WTC11 (cell line): Measurements from ENCODE around the gene CLIC1. TPM values are rescaled to one million over a fixed set of nuclear protein-coding genes. Genes with fewer than 3 reads are reported as not detected.

Experiments
- ATAC-seq: fragments of 200-7000 bp; cut with Tn5 transposase; 2 replicates; pipeline ENCODE4 v1.10.0; 2021; ENCODE audit warnings: mild to moderate bottlenecking, moderate library complexity
- CTCF ChIA-PET: fragments of 300-600 bp; sonication (Branson Sonifier 250); formaldehyde crosslinking; loops from one replicate; lab custom pipeline; 2021; ENCODE audit warnings: antibody characterized with exemption; lab: Charles Lee
- POLR2A ChIA-PET: fragments of 350-600 bp; sonication (Branson Sonifier 250); formaldehyde crosslinking; loops from one replicate; lab custom pipeline; 2021; ENCODE audit warnings: antibody characterized with exemption; lab: Charles Lee
- DNase-seq: peaks from one replicate; pipeline ENCODE4 v3.0.0; 2021; ENCODE audit warnings: low spot score
- H3K27ac Mint-ChIP-seq: 2 replicates; pipeline ENCODE4 v1.8.0; 2021; ENCODE audit warnings: mixed read lengths
- H3K27me3 Mint-ChIP-seq: 2 replicates; pipeline ENCODE4 v1.8.0; 2021; ENCODE audit warnings: low read depth, mild to moderate bottlenecking, moderate library complexity, mixed read lengths
- H3K36me3 Mint-ChIP-seq: 2 replicates; pipeline ENCODE4 v1.8.0; 2021; ENCODE audit warnings: mixed read lengths
- H3K4me1 Mint-ChIP-seq: 2 replicates; pipeline ENCODE4 v1.8.0; 2022; ENCODE audit warnings: mixed read lengths
- H3K4me3 Mint-ChIP-seq: 2 replicates; pipeline ENCODE4 v1.8.0; 2021; ENCODE audit warnings: mild to moderate bottlenecking, moderate library complexity, mixed read lengths
- H3K9me3 Mint-ChIP-seq: 2 replicates; pipeline ENCODE4 v1.8.0; 2021; ENCODE audit warnings: mixed read lengths
- ARID4B ChIP-seq: sonication (generic); formaldehyde crosslinking; IDR thresholded peaks from 2 replicates; pipeline ENCODE4 v1.8.0; 2023; ENCODE audit warnings: missing genetic modification reagents, mild to moderate bottlenecking, borderline replicate concordance
- CBFB ChIP-seq: sonication (generic); formaldehyde crosslinking; IDR thresholded peaks from 2 replicates; pipeline ENCODE4 v1.8.1; 2022; ENCODE audit warnings: mild to moderate bottlenecking, low read depth, missing genetic modification reagents
- CTCF ChIP-seq: fragments of 200-600 bp; IDR thresholded peaks from 2 replicates; pipeline ENCODE4 v1.8.0; 2022; ENCODE audit warnings: antibody characterized with exemption
- E2F4 ChIP-seq: sonication (generic); formaldehyde crosslinking; IDR thresholded peaks from 2 replicates; pipeline ENCODE4 v1.8.1; 2022; ENCODE audit warnings: low read depth, mild to moderate bottlenecking, moderate library complexity, missing genetic modification reagents, borderline replicate concordance
- E2F5 ChIP-seq: sonication (generic); formaldehyde crosslinking; IDR thresholded peaks from 2 replicates; pipeline ENCODE4 v1.8.1; 2022; ENCODE audit warnings: mild to moderate bottlenecking, moderate library complexity, missing genetic modification reagents
- ELF4 ChIP-seq: sonication (generic); formaldehyde crosslinking; IDR thresholded peaks from 2 replicates; pipeline ENCODE4 v1.8.1; 2022; ENCODE audit warnings: low read depth, mild to moderate bottlenecking, moderate library complexity, missing genetic modification reagents
- EMX1 ChIP-seq: fragments of 250-450 bp; sonication (Bioruptor Pico); IDR thresholded peaks from 2 replicates; pipeline ENCODE4 v1.8.0; 2021; ENCODE audit warnings: mild to moderate bottlenecking
- ESRRA ChIP-seq: sonication (generic); formaldehyde crosslinking; IDR thresholded peaks from 2 replicates; pipeline ENCODE4 v1.8.1; 2022; ENCODE audit warnings: mild to moderate bottlenecking, missing genetic modification reagents, borderline replicate concordance
- FOXJ3 ChIP-seq: sonication (generic); formaldehyde crosslinking; IDR thresholded peaks from 2 replicates; pipeline ENCODE4 v1.9.0; 2021; ENCODE audit warnings: missing genetic modification reagents, mild to moderate bottlenecking, borderline replicate concordance
- FOXP1 ChIP-seq: sonication (generic); formaldehyde crosslinking; IDR thresholded peaks from 2 replicates; pipeline ENCODE4 v1.8.0; 2022; ENCODE audit warnings: missing genetic modification reagents, mild to moderate bottlenecking, moderate library complexity, borderline replicate concordance
- JUN ChIP-seq: sonication (generic); formaldehyde crosslinking; IDR thresholded peaks from 2 replicates; pipeline ENCODE4 v1.8.0; 2023; ENCODE audit warnings: mild to moderate bottlenecking, missing genetic modification reagents
- MAX ChIP-seq: sonication (generic); formaldehyde crosslinking; IDR thresholded peaks from 2 replicates; pipeline ENCODE4 v1.8.0; 2022; ENCODE audit warnings: mild to moderate bottlenecking, missing genetic modification reagents
- NFATC4 ChIP-seq: fragments of 250-450 bp; sonication (Bioruptor Pico); IDR thresholded peaks from 2 replicates; pipeline ENCODE4 v1.9.0; 2021; ENCODE audit warnings: mild to moderate bottlenecking
- NR1H2 ChIP-seq: sonication (generic); formaldehyde crosslinking; IDR thresholded peaks from 2 replicates; pipeline ENCODE4 v1.9.0; 2021; ENCODE audit warnings: mild to moderate bottlenecking, moderate library complexity, missing genetic modification reagents
- NR2C2 ChIP-seq: sonication (generic); formaldehyde crosslinking; IDR thresholded peaks from 2 replicates; pipeline ENCODE4 v1.8.0; 2022; ENCODE audit warnings: mild to moderate bottlenecking, missing genetic modification reagents
- PREB ChIP-seq: sonication (generic); formaldehyde crosslinking; IDR thresholded peaks from 2 replicates; pipeline ENCODE4 v1.8.1; 2022; ENCODE audit warnings: mild to moderate bottlenecking, missing genetic modification reagents, moderate library complexity, borderline replicate concordance
- RELA ChIP-seq: sonication (generic); formaldehyde crosslinking; IDR thresholded peaks from 2 replicates; pipeline ENCODE4 v1.8.1; 2022; ENCODE audit warnings: missing genetic modification reagents, mild to moderate bottlenecking, borderline replicate concordance
- RORB ChIP-seq: fragments of 250-450 bp; sonication (Bioruptor Pico); IDR thresholded peaks from 2 replicates; pipeline ENCODE4 v1.9.0; 2021; ENCODE audit warnings: mild to moderate bottlenecking
- USF1 ChIP-seq: sonication (generic); formaldehyde crosslinking; IDR thresholded peaks from 2 replicates; pipeline ENCODE4 v1.8.0; 2022; ENCODE audit warnings: mild to moderate bottlenecking, missing genetic modification reagents
- ZNF138 ChIP-seq: sonication (generic); formaldehyde crosslinking; conservative IDR thresholded peaks from 2 replicates; pipeline ENCODE4 v1.8.1; 2022; ENCODE audit warnings: mild to moderate bottlenecking, moderate library complexity, missing genetic modification reagents
- ZNF317 ChIP-seq: sonication (generic); formaldehyde crosslinking; IDR thresholded peaks from 2 replicates; pipeline ENCODE4 v1.8.1; 2023; ENCODE audit warnings: low read depth, mild to moderate bottlenecking, moderate library complexity, missing genetic modification reagents, borderline replicate concordance
- total RNA-seq: library from RNA; stranded (reverse); gene quantifications from 3 replicates; pipeline ENCODE4 v1.2.3, GENCODE V29; 2021

Gene CLIC1
- total RNA-seq, 1 experiment from 2014 or later = 244 TPM

- ChIA-PET CTCF (interaction anchor here (1.2 kb wide), 1 partner anchor 11 kb away, joined by 3 read pairs; no protein-coding TSS in a partner anchor), POLR2A (no interaction called here)
- Mint-ChIP-seq H3K36me3 (peaks cover 7% of the 10 kb centered on the region; the same call in 1 of the 2 replicates), H3K4me1 (peaks cover 12% of the 10 kb centered on the region), H3K27ac (no peak overlapping the region)
- DNase-seq = no peak
- TF ChIP-seq CBFB (CRISPR knock-in tag) (no peak), NR2C2 (CRISPR knock-in tag) (no peak)
- TF ChIP-seq, all 79 proteins: peak for 0
- peak overlapping the region; percentile 95 for H3K4me3 Mint-ChIP-seq
- H3K9me3 Mint-ChIP-seq = no peaks in the 10 kb centered on the region
- H3K27me3 Mint-ChIP-seq = no peaks in the 10 kb centered on the region; the same call in 1 of the 2 replicates
- ATAC-seq = no peak
These were observed 35.5 kb downstream of the CLIC1 start for GRCh38 chr6:31700740-31701401.

GRCh38 chr6:31697555-31697954 is 38.8 kb downstream of the CLIC1 start:
- no peak for DNase-seq
- CTCF ChIA-PET = interaction anchor here (0.7 kb wide), 1 partner anchor 191 kb away, joined by 3 read pairs; no protein-coding TSS in a partner anchor
- H3K27ac Mint-ChIP-seq = peak overlapping the region; percentile 41
- no peak for ATAC-seq
- no peaks in the 10 kb centered on the region; the same call in 1 of the 2 replicates for H3K27me3 Mint-ChIP-seq
- POLR2A ChIA-PET = no interaction called here
- peaks cover 11% of the 10 kb centered on the region for H3K36me3 Mint-ChIP-seq
- no peaks in the 10 kb centered on the region for H3K9me3 Mint-ChIP-seq
- no peak overlapping the region for H3K4me3 Mint-ChIP-seq
- H3K4me1 Mint-ChIP-seq = peaks cover 8% of the 10 kb centered on the region
- no peak for TF ChIP-seq MAX (CRISPR knock-in tag)
- TF ChIP-seq ARID4B (CRISPR knock-in tag) = no peak
- TF ChIP-seq ZNF138 = no peak
- TF ChIP-seq E2F5 = no peak
- TF ChIP-seq NFATC4 = no peak
- TF ChIP-seq JUN (CRISPR knock-in tag) = no peak
- TF ChIP-seq PREB = no peak
- TF ChIP-seq E2F4 = no peak
- TF ChIP-seq ZNF317 (CRISPR knock-in tag) = no peak

GRCh38 chr6:31693535-31693934 is 42.8 kb downstream of the CLIC1 start:
- peaks cover 19% of the 10 kb centered on the region for H3K36me3 Mint-ChIP-seq
- no peak overlapping the region for H3K27ac Mint-ChIP-seq
- DNase-seq = no peak
- H3K9me3 Mint-ChIP-seq = no peaks in the 10 kb centered on the region
- ATAC-seq = no peak
- POLR2A ChIA-PET = no interaction called here
- CTCF ChIA-PET = interaction anchor here (0.6 to 1.2 kb wide), 3 partner anchors 11 to 44 kb away, joined by 3 to 5 read pairs (median 3); no protein-coding TSS in a partner anchor
- no peaks in the 10 kb centered on the region for H3K27me3 Mint-ChIP-seq
- no peaks in the 10 kb centered on the region for H3K4me1 Mint-ChIP-seq
- H3K4me3 Mint-ChIP-seq = no peak overlapping the region
- TF ChIP-seq RELA = no peak
- TF ChIP-seq MAX (CRISPR knock-in tag) = no peak
- TF ChIP-seq RORB (CRISPR knock-in tag) = no peak
- no peak for TF ChIP-seq CTCF
- TF ChIP-seq EMX1 = no peak
- TF ChIP-seq ZNF138 = no peak
- TF ChIP-seq ELF4 (CRISPR knock-in tag) = no peak
- no peak for TF ChIP-seq ESRRA (CRISPR knock-in tag)
- TF ChIP-seq FOXP1 = no peak
- TF ChIP-seq USF1 (CRISPR knock-in tag) = no peak
- TF ChIP-seq FOXJ3 (CRISPR knock-in tag) = no peak
- no peak for TF ChIP-seq NR1H2
